Endodermal cell (in vitro differentiated cells): ENCODE measurements around the gene DOCK4. TPM values are rescaled to one million over a fixed set of nuclear protein-coding genes. Genes with fewer than 3 reads are reported as not detected.
"Not testable (repeated sequence)": the region's sequence is repeated elsewhere in the genome, so short reads cannot be mapped to it uniquely, and the experiment has no call there.

Experiments used
- DNase-seq: peaks from one replicate; pipeline ENCODE4 v3.0.0-alpha.2; 2017
- H3K27ac ChIP-seq: 2 replicates; pipeline ENCODE4 v1.5.1; 2013; ENCODE audit warnings: mild to moderate bottlenecking, low read depth, low read length, moderate library complexity
- H3K27me3 ChIP-seq: 2 replicates; pipeline ENCODE4 v1.6.1; 2013; ENCODE audit warnings: mild to moderate bottlenecking, low read length, moderate library complexity; ENCODE audit not compliant: insufficient read depth, control insufficient read depth, poor library complexity, severe bottlenecking
- H3K36me3 ChIP-seq: 2 replicates; pipeline ENCODE4 v1.7.0; 2013; ENCODE audit warnings: mild to moderate bottlenecking, low read length, moderate library complexity; ENCODE audit not compliant: control insufficient read depth, insufficient read depth
- H3K4me1 ChIP-seq: one replicate; pipeline ENCODE4 v1.7.0; 2013; ENCODE audit warnings: low read length; ENCODE audit not compliant: control insufficient read depth, insufficient read depth
- H3K4me3 ChIP-seq: 2 replicates; pipeline ENCODE4 v1.5.1; 2013; ENCODE audit warnings: mild to moderate bottlenecking, low read length, moderate library complexity
- H3K9ac ChIP-seq: 2 replicates; pipeline ENCODE4 v1.6.1; 2013; ENCODE audit warnings: mild to moderate bottlenecking, low read length, moderate library complexity; ENCODE audit not compliant: poor library complexity, severe bottlenecking; ENCODE audit errors: extremely low read depth
- H3K9me3 ChIP-seq: 2 replicates; pipeline ENCODE4 v1.6.1; 2013; ENCODE audit warnings: mild to moderate bottlenecking, low read length, moderate library complexity; ENCODE audit not compliant: control insufficient read depth
- H3K27ac Mint-ChIP-seq: 2 replicates; pipeline ENCODE4 v1.8.0; 2020; ENCODE audit warnings: mixed read lengths
- H3K27me3 Mint-ChIP-seq: 2 replicates; pipeline ENCODE4 v1.8.0; 2021; ENCODE audit warnings: mild to moderate bottlenecking, mixed read lengths; ENCODE audit not compliant: insufficient read depth
- H3K36me3 Mint-ChIP-seq: 2 replicates; pipeline ENCODE4 v1.8.0; 2020; ENCODE audit warnings: low read depth, mixed read lengths
- H3K4me1 Mint-ChIP-seq: 2 replicates; pipeline ENCODE4 v1.8.0; 2020; ENCODE audit warnings: mixed read lengths
- H3K4me3 Mint-ChIP-seq: 2 replicates; pipeline ENCODE4 v1.8.0; 2020; ENCODE audit warnings: mild to moderate bottlenecking, moderate library complexity, mixed read lengths
- H3K9me3 Mint-ChIP-seq: 2 replicates; pipeline ENCODE4 v1.8.0; 2020; ENCODE audit warnings: mild to moderate bottlenecking, mixed read lengths
- CTCF ChIP-seq: fragments of 200-600 bp; sonication (generic); conservative IDR thresholded peaks from 2 replicates; pipeline ENCODE4 v1.5.0; 2021; ENCODE audit warnings: antibody characterized with exemption, mild to moderate bottlenecking
- WGBS, 2 experiments: methylation state at CpG; one replicate each; pipeline versions ENCODE4 v1.1.5 to v1.1.7; 2013; ENCODE audit warnings: missing lambda C conversion rate in 2 of 2, mixed read lengths in 1 of 2; ENCODE audit not compliant: insufficient coverage in 1 of 2, insufficient read length in 1 of 2; 5-methylcytosine and 5-hydroxymethylcytosine counted together
- total RNA-seq, 2 donors: library from RNA; stranded (reverse); fragmentation: NEBNext Ultra II Directional in 1 of 2; extraction: Animal tissue kit (Norgen Biotek cat#: 25700) in 1 of 2; gene quantifications; 2 replicates in 1 of 2; 3 replicates in 1 of 2; pipeline ENCODE4 v1.2.1, GENCODE V29; 2021

Gene DOCK4
- total RNA-seq, 2 donors from 2014 or later: 11.2 to 15.3 TPM

GRCh38 chr7:111911166-111911961 is 294.8 kb downstream of the DOCK4 start:
- H3K4me1 ChIP-seq: no peaks in the 10 kb centered on the region
- no peak for DNase-seq
- no peaks in the 10 kb centered on the region for H3K9me3 Mint-ChIP-seq
- no peaks in the 10 kb centered on the region for H3K27me3 ChIP-seq
- TF ChIP-seq CTCF: no peak
- H3K4me3 Mint-ChIP-seq: no peak overlapping the region
- H3K4me3 ChIP-seq: no peak overlapping the region
- WGBS, 2 experiments: 77 to 91% methylated on average over 5 of the region's 5 CpGs
- peaks cover 11% of the 10 kb centered on the region for H3K36me3 Mint-ChIP-seq
- H3K27ac Mint-ChIP-seq: no peak overlapping the region
- no peaks in the 10 kb centered on the region for H3K27me3 Mint-ChIP-seq
- peaks cover 6% of the 10 kb centered on the region for H3K9me3 ChIP-seq
- no peak overlapping the region for H3K9ac ChIP-seq
- H3K4me1 Mint-ChIP-seq: peaks cover 5% of the 10 kb centered on the region
- H3K36me3 ChIP-seq: no peaks in the 10 kb centered on the region
- H3K27ac ChIP-seq: peak overlapping the region; percentile 88

GRCh38 chr7:111910656-111911055 is 295.5 kb downstream of the DOCK4 start:
- H3K4me3 ChIP-seq: no peak overlapping the region
- TF ChIP-seq CTCF: no peak
- H3K27me3 ChIP-seq: no peaks in the 10 kb centered on the region
- peaks cover 6% of the 10 kb centered on the region for H3K9me3 ChIP-seq
- H3K36me3 ChIP-seq: no peaks in the 10 kb centered on the region
- Mint-ChIP-seq H3K27ac (no peak overlapping the region), H3K36me3 (peaks cover 13% of the 10 kb centered on the region), H3K27me3 (no peaks in the 10 kb centered on the region), H3K4me3 (no peak overlapping the region), H3K9me3 (no peaks in the 10 kb centered on the region), H3K4me1 (peaks cover 5% of the 10 kb centered on the region)
- no peaks in the 10 kb centered on the region for H3K4me1 ChIP-seq
- DNase-seq: no peak
- H3K27ac ChIP-seq: peak overlapping the region; percentile 88
- no peak overlapping the region for H3K9ac ChIP-seq
- WGBS, 2 experiments: 91 to 100% methylated on average over 3 to 5 of the region's 5 CpGs

GRCh38 chr7:111908673-111909072 is 297.5 kb downstream of the DOCK4 start:
- not testable (repeated sequence) for H3K27me3 Mint-ChIP-seq

More at GRCh38 chr7:111908673-111909072, 297.5 kb downstream of the DOCK4 start:
- H3K4me1 ChIP-seq, H3K27ac Mint-ChIP-seq, H3K9ac ChIP-seq, H3K36me3 ChIP-seq, H3K9me3 ChIP-seq, H3K4me3 ChIP-seq, H3K9me3 Mint-ChIP-seq, H3K27me3 ChIP-seq, H3K36me3 Mint-ChIP-seq, DNase-seq, H3K4me3 Mint-ChIP-seq, H3K27ac ChIP-seq: not testable (repeated sequence)
- 97% methylated on average over 3 of the region's 3 CpGs; no CpG with 5 or more reads in 1 of the 2 experiments for WGBS, 2 experiments
- H3K4me1 Mint-ChIP-seq: peaks cover 12% of the 10 kb centered on the region
